GM19468 (cell line): ENCODE data around the gene TRIM21.
"Not testable (repeated sequence)": the region's sequence is repeated elsewhere in the genome, so short reads cannot be mapped to it uniquely, and the experiment has no call there.

ENCODE experiments used
- ATAC-seq: cut with Tn5 transposase; IDR thresholded peaks from one replicate; pipeline ENCODE4 v1.9.1; 2021; ENCODE audit warnings: mild to moderate bottlenecking, moderate library complexity, moderate number of reproducible peaks; ENCODE audit not compliant: unreplicated experiment; ENCODE audit errors: extremely low read depth

The TRIM21 gene

GRCh38 chr11:4393209-4393857 is at the start of gene TRIM21:
Gene TRIM21, minus strand, starts transcription at chr11:4393702. Its CDS starts 3,293 bp downstream, at chr11:4390409.
- ATAC-seq: peak; percentile 98

DNA sequence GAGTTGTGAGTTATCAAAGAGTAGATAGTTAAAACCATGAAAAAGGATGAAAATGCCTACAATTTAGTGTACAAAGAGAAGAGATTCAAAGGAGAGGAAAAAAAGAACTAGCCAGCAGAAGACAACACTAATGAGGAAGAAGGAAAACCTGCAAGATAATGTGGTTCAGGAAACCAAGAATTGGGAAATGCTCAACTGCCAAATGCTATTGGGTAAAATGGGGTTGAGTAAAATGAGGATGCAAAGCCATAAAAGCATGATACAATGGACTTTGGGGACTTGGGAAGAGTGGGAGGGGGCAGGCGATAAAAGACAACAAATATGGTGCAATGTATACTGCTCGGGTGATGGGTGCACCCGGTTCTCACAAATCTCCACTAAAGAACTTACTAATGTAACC is 48.0 kb upstream of the TRIM21 start:
- no peak for ATAC-seq

- no peak for ATAC-seq
Measured at GRCh38 chr11:4436411-4436810, 42.9 kb upstream of the TRIM21 start.

DNA sequence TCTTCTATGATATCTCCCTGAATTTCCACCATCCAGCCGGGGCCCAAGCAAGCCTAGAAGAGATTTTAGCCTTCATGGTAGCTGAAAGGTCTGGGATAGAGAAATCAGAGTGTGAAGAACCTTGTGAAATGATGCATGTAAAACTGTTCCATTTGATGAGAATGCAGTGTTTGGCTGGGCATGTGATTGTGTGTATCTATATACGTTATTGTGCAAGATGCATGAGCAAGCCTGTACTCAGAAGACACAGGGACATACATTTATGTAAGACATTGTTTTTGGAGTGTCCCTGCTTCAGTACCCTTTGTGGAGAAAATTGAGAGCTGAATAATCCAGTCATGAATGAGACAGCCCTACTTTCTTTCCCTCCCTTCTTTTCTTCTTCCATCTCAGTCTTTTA is 40.4 kb upstream of the TRIM21 start:
- no peak for ATAC-seq

GRCh38 chr11:4430051-4430450 is 36.5 kb upstream of the TRIM21 start:
- ATAC-seq: no peak

DNA sequence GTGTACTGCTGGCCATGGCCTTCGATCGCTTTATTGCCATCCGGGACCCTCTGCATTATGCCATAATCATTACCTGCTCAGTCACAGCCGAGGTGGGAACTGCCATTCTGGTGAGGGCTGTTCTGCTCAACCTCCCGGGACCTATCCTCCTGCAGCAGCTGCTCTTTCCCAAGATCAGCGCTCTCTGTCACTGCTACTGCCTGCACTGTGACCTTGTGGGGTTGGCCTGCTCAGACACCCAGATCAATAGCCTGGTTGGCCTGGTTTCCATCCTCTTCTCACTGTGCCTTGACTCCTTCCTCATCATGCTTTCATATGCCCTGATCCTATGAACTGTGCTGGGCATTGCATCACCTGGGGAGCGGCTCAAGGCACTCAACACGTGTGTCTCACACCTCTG is 24.9 kb upstream of the TRIM21 start:
- no peak for ATAC-seq

DNA sequence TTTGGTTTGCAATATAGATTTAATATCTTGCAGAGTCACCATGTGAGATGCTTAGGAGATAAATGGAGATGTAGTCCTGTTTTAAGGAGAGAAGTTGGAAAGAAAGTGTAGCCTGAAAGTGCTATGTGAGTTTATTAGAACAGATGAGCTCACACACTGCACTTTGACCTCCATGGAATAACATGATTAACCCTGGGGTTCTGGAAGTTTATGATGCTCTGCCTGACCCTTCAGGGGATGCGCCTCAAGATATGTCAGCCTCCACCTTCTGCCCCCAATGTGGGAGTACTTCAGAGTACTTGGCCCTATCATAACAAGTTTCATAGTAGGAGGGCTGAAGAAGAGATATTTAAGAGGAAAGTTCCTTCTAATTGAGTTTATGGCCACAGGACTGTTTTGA is 23.3 kb upstream of the TRIM21 start:
- ATAC-seq: no peak

DNA sequence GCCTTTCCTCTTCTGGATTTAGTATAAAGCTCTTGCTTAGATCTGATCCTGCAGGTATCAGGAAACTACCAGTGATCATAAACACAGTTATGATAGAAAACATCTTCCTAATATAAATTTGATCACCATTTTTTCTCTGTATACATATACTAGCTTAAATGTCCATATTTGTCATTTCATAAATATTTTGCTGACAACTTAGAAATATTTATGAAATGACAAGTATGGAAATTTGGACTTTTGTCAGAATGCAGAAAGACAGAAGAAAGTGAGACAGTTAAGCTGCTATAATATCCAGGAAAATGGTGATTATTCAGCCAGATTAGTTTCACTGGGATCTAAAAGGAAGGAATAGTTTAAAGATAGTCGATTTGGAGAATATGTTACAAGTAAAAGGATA is 22.8 kb upstream of the TRIM21 start:
- ATAC-seq: no peak

DNA sequence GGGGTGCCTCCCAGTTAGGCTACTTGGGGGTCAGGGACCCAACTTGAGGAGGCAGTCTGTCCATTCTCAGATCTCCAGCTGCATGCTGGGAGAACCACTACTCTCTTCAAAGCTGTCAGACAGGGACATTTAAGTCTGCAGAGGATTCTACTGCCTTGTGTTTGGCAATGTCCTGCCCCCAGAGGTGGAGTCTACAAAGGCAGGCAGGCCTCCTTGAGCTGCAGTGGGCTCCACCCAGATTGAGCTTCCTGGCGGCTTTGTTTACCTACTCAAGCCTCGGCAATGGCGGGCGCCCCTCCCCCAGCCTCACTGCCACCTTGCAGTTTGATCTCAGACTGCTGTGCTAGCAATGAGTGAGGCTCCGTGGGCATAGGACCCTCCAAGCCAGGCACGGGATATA is 12.7 kb upstream of the TRIM21 start:
- ATAC-seq: not testable (repeated sequence)

DNA sequence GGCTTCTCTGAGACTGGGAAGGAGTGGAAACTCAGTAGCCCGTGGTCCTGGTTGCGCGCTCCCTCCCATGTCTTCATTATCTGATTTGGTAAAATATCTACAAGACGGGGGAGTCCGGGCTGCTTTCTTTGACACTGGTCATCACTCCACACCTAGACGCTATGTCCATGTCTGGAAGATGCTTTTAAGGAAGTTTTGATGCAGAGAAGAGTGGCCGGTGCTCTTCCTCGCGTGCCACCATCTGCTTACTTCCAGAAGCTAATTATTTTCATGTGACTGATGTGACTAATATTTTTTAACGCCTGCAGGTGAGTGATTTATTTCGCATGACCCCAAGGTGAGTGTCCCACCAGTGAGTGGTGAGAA is 339 bp upstream of the TRIM21 start:
- ATAC-seq: no peak

DNA sequence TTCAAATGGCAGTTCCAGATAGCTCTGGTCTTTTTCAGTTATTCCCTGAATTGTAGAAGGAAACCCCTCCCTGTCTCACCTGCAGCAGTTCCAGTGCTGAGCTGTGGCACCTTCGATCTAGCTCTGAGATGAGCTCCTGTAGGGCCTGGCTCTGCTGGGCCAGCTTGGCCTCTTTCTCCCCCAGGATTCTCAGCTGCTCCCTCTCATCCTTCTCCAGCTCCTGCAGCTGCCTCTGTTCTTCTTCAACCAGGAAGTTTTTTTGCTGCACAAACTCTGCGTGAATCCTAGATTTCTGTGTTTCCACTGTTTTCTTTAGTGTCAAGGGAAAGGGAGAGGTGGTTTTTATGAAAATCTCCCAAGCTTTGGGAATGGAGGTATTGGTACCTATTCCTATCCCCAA is 5.3 kb downstream of the TRIM21 start:
- no peak for ATAC-seq

- ATAC-seq: no peak
Measured at GRCh38 chr11:4385978-4386740, 7.3 kb downstream of the TRIM21 start.

GRCh38 chr11:4381901-4382300 is 11.6 kb downstream of the TRIM21 start:
- no peak for ATAC-seq

- no peak for ATAC-seq
Measured at GRCh38 chr11:4375431-4376140, 17.9 kb downstream of the TRIM21 start.

DNA sequence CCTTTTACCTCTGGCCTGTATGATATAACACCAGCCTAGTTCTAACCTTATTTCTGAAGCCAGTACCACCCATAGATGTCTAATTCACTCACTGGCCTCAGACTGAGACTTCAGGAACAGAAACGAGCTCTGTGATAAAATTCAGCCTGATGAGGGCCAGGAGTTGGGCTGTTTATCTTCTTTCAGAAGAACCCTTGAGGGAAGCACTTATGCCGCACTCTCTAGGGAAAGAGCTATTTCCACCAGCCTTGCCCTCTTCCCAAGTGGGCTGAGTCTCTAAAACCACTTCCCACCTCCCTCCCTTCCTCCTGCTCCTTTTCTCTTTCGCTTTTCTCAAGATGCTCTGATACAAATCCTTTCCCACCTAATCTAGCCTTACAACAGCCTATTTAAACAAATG is 23.3 kb downstream of the TRIM21 start:
- ATAC-seq: no peak

GRCh38 chr11:4368286-4368685 is 25.2 kb downstream of the TRIM21 start, which contains the start of gene OR52B4:
Gene OR52B4, minus strand, starts transcription at chr11:4368386. Its CDS starts 91 bp downstream, at chr11:4368295.
- no peak for ATAC-seq

GRCh38 chr11:4348142-4348541 is 45.4 kb downstream of the TRIM21 start:
- not testable (repeated sequence) for ATAC-seq

DNA sequence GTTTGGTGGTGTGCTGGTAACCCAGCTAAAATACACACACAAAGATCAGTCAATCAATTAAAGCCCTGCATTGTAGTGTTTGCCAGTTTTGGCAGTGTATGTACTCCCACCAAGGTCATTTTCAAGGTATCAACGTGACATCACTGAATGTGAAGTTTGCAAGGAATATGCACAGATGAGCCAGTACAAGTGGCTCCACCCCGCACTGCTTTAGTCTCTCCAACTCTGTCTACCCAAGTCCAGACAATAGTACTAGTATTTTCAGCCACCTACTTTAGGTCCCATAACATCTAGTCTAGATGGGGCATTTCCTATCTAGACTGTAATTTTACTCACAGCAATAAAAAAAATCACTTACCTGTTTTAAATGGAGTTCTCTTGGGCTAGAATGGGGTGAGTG is 48.1 kb downstream of the TRIM21 start:
- ATAC-seq: not testable (repeated sequence)
